ENCODE results near the gene MASTL.

- no peak for TF ChIP-seq EZH2phosphoT487 (IDR thresholded peaks at IDR 0.05; ENCODE audit: low read length)
- TF ChIP-seq, protein P1, sequence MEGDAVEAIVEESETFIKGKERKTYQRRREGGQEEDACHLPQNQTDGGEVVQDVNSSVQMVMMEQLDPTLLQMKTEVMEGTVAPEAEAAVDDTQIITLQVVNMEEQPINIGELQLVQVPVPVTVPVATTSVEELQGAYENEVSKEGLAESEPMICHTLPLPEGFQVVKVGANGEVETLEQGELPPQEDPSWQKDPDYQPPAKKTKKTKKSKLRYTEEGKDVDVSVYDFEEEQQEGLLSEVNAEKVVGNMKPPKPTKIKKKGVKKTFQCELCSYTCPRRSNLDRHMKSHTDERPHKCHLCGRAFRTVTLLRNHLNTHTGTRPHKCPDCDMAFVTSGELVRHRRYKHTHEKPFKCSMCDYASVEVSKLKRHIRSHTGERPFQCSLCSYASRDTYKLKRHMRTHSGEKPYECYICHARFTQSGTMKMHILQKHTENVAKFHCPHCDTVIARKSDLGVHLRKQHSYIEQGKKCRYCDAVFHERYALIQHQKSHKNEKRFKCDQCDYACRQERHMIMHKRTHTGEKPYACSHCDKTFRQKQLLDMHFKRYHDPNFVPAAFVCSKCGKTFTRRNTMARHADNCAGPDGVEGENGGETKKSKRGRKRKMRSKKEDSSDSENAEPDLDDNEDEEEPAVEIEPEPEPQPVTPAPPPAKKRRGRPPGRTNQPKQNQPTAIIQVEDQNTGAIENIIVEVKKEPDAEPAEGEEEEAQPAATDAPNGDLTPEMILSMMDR (IDR thresholded peaks at IDR 0.05; ENCODE audit: low read length), result no peak
These were observed 4.9 kb upstream of the MASTL start for GRCh38 chr10:27150261-27150660.

All from MM.1S (cell line).